GM21737 (cell line): ENCODE data around the gene EXOC6B.
"Not testable (repeated sequence)": the region's sequence is repeated elsewhere in the genome, so short reads cannot be mapped to it uniquely, and the experiment has no call there.

ENCODE experiments used
- ATAC-seq: cut with Tn5 transposase; IDR thresholded peaks from one replicate; pipeline ENCODE4 v1.9.1; 2021; ENCODE audit warnings: mild to moderate bottlenecking, moderate library complexity; ENCODE audit not compliant: unreplicated experiment

Gene EXOC6B

DNA sequence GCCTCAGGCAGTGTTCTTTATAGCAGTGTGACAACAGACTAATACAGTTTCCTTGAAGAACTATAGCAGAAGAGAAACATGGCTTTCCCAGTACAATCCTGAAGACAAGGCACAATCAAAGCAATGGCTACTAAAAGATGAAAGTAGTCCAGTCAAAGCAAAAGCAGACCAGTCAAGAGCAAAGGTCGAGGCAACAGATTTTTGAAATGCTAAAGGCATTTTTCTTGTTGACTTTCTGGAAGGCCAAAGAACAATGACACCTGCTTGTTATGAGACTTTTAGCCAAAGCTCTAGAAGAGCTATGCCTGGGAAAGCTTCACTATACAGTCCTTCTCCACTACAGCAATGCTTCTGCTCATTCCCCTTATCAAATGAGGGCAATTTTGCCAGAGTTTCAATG is 269.9 kb downstream of the EXOC6B start:
- ATAC-seq, result no peak

DNA sequence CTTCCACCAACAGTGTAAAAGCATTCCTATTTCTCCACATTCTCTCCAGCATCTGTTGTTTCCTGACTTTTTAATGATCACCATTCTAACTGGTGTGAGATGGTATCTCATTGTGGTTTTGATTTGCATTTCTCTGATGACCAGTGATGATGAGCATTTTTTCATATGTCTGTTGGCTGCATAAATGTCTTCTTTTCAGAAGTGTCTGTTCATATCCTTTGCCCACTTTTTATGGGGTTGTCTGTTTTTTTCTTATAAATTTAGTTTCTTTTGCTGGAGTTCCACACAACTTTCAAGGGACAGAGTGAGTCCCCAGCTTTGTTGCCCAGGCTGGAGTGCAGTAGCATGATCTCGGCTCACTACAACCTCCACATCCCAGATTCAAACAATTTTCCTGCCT is 270.5 kb downstream of the EXOC6B start:
- not testable (repeated sequence) for ATAC-seq

DNA sequence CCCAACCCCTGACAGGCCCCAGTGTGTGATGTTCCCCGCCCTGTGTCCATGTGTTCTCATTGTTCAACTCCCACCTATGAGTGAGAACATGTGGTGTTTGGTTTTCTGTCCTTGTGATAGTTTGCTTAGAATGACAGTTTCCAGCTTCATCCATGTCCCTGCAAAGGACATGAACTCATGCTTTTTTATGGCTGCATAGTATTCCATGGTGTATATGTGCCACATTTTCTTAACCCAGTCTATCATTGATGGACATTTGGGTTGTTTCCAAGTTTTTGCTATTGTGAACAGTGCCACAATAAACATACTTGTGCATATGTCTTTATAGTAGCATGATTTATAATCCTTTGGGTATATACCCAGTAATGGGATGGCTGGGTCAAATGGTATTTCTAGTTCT is 270.9 kb downstream of the EXOC6B start:
- ATAC-seq, result not testable (repeated sequence)

DNA sequence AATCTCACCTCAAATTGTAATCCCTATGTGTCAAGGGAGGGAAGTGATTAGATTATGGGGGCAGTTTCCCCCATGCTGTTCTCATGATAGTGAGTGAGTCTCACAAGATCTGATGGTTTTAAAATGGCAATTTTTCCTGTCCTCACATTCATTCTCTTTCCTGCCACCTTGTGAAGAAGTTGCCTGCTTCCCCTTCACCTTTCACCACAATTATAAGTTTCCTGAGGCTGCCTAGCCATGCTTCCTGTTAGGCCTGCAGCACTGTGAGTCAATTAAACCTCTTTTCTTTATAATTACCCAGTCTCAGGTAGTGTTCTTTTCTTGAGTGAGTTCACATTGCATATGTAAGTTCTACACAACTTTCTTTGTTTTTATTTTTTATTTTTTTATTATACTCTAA is 271.5 kb downstream of the EXOC6B start:
- ATAC-seq, result no peak

DNA sequence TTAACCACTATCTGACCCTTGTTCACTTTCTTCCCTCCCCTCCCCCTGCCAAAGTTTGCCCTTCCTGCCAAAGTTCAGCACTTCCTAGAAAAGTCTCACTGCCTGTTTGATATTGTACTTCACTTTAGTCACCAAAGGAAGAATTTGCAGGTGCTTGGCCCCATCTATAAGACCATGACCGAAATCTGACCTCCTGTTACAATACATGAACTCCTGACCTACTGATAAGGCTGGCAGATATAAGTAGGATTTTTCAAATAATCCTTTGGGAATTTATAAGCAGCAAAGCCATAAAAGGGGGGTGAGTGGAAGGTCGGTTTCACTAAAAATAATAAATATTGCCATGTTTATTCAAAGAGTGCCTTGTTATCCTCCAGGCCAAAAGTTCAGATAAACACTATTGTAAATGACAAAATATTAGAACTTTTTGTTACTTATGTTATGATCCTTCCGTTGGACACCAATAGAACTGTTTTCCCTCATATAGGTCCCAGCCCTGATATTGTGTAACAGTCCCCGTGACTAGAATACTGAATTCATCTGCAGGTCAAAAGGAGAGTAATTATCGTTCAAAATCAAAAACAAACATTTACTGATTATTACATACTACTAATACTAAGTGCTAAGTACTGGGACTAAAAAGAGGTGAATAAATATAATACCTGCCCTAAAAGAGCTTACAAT is 277.6 kb downstream of the EXOC6B start:
- ATAC-seq, result no peak

DNA sequence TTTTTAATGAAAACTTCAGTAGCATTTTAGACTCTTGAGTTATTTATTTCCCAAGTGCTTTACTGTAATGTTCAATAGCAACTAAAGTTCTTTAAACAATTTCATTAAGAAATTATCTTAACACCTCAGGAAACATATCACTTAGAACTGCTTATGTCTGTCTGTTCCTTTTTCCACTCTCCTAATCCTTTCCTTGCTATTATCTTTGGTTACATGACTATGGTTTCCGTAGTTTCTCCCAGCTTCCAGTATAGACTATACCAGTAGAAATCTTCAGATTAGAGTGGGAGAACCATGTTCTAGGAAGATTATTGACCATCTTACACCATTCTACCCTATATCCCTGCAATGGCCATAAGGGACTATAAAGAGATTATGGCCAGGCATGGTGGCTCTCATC is 280.0 kb downstream of the EXOC6B start:
- no peak for ATAC-seq

DNA sequence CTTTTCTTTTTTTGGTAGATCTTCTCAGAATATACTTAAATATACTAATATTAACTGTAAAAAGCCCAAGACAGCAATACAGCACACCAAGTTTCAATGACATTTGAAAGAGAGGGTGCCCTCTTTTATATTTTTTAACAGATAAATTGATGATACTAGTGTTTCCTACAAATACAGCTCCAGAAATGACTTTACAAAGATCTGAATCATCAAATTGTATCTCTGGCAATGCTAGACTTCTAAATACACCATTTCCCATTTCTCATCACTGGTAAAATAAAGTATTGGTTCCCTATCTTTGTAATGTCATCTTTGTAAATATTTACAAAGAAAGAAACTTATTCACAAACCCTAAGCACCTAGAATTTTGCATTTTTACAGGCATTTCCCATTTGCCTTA is 281.3 kb downstream of the EXOC6B start:
- no peak for ATAC-seq

DNA sequence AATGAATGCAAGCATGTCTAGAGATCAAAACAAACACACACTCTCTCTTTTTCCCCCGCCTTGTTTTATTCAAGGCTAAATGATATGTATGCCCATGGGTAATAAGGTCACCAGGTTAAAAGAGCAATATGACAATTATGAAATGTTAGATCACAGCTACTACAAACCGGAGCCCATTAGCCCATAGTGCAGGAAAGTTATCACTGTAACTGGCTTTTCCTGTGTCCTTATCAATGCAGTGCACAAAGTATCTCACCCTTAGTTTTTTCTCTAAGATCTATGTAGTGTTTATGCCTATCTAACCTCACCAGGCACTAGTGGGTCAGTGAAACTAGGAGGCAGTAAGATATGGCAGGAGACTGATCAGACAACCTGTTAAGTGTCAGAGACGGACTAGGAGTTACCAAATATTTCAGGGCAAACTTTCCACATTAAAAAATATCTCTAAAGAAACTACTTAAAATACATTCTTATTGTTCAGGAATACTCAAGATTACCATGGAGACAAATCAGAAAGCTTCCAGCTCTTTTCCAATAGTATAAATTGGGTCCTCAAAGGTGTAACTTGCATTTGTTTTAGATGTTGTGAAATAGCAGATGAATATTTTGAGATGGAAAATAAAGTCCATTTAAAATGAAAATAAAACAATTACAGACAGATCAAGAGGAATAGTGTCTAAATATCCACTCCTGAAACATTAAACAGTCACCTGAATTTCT is 282.2 kb downstream of the EXOC6B start:
- no peak for ATAC-seq

DNA sequence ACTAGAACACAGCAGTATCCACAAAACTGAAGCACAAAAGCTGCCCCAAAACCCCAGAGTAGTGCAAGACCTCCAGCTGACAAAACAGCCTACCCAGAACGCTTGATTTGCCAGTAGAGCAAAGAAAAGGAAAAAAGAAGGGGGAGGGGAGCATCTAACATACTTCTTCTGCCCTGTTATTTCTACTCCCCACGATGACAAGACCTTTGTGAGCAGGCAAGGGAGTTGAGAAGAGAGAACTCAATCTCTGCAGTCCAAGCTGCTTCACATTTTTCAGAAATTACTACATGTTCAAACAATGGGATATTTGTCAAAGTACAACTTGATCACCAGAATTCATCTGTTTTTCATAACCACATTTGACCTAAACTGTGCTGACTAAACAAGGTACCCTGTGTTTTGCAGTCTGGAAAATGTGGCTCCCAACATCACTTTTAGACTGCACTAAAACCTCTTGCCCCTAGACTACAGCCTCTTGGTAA is 286.7 kb downstream of the EXOC6B start:
- no peak for ATAC-seq

DNA sequence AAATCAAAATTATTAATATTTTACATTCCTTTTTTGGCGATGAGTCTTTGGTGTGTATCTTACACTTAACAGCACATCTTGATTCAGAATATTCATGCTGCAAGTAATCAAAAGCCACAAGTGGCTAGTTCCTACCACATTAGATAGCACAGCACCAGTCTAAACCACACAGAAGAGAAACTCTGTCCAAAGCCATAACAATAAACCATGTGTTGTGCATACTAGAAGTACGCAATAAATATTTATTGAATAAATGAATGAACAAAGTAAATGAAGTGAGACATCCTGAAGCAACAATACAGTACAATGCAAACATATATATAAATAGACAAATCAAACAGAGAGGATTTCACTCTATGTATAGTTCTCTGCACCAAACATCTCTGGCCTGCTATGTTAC is 287.3 kb downstream of the EXOC6B start:
- ATAC-seq, result no peak

DNA sequence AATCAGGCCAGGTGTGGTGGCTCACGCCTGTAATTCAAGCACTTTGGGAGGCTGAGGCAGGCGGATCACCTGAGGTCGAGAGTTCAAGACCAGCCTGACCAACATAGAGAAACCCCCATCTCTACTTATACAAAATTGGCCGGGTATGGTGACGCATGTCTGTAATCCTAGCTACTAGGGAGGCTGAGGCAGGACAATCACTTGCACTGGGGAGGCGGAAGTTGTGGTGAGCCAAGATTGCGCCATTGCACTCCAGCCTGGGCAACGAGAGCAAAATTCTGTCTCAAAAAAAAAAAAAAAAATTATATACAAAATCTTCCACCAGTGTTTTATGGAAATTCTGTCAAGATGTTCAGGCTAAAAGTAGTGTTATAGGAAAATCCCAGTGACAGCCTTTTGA is 290.2 kb downstream of the EXOC6B start:
- not testable (repeated sequence) for ATAC-seq

DNA sequence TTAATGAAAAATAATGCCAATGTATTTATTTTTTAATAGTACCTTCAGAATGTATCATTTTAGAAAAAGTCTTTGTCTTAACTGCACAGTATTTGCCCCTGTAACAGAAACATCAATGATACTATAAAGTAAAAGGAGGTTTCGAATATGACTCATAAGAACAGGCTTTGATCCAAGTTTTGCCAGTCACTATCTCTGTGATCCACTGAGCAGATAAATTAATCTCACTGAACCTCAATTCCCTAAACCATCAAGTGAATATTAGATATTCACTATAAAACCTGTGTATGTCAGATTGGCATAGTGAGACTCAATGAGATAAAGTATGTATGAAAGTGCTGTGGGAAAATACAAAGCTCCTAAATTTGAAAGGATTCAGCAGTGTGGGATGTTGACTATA is 292.1 kb downstream of the EXOC6B start:
- ATAC-seq, result no peak

DNA sequence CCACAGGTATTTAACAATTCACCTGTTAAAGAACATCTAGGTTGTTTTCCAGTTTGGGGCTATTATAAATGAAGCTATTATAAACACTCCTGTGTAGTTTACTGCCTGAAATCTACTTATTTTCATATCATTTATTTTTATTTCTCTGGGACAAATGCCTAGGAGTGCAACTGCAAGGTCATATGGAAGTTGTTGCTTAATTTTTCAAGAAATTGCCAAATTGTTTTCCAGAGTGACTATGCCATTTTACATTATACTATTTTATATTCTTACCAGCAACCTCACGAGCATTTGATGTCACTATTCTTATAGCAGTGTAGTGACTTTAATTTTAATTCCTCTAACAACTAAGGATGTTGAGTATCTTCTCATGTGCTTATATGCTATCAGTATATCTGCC is 298.4 kb downstream of the EXOC6B start:
- no peak for ATAC-seq

DNA sequence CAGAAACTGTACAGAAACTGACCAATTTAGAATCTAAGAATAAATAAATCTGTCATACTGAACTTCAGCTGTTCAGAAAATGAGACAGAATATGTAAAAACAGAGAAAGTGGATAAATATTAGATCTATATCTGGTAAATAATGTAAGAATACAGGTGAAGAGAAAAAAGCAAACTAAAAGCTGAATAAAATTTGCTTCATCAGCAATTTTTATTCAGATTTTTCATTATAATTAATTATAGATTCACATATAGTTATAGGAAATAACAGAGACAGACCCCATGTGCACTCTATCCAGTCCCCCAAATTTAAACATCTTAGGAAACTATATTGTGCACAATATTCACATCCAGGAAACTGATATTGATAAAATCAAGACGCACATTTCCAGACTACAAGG is 299.2 kb downstream of the EXOC6B start:
- no peak for ATAC-seq

DNA sequence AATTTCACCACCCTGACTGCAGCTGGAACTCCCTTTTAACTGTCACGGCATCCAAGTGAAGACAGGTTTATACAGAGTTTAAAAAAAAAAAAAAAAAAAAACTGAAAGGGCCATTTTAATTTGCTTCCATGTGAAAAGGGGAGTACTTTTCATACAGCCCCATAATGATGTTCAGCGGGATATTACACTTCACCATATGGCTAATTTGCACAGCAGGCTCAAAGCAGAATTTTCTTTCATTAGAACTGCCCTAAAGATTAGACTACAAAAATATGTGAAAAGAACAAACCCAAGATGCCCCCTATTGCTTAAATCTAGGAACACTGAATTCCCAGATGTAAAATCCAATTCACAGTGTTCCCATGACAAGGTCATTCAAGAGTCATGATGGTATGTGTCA is 301.8 kb downstream of the EXOC6B start:
- ATAC-seq, result no peak

DNA sequence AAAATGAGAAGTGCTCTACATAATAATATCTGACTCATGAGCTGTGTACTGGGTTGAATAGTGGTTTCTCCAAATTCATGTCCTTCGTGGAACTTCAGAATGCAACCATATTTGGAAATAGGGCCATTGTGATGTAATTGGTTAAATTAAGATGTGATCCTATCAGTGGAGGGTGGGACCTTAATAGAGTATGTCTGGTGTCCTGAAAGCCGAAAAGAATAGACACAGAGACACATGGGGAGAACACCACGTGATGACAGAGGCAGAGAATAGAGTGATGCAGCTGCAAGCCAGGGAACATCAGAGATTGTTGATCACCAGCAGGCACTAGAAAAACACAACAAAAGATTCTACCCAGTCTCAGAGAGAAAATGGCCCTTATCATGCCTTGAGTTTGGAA is 310.1 kb downstream of the EXOC6B start:
- ATAC-seq, result no peak

DNA sequence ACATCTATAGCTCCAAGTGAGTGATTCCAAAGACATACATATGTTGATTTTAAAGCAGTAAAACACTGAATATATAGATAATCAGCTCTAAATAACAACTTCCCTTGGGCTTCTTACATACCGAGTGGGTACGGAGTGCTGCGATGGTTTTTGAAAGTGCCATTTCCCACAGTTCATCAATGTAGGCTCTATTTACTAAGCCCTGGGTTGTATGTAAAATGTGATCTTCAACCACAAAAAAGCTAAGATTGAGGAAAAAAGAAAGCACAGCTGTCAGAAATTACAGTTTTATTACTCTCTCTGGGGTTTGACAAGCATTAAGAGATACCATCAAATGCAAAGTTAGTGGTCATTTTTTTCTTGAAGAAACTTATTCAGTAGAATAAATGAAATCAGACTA is 312.8 kb downstream of the EXOC6B start:
- no peak for ATAC-seq

DNA sequence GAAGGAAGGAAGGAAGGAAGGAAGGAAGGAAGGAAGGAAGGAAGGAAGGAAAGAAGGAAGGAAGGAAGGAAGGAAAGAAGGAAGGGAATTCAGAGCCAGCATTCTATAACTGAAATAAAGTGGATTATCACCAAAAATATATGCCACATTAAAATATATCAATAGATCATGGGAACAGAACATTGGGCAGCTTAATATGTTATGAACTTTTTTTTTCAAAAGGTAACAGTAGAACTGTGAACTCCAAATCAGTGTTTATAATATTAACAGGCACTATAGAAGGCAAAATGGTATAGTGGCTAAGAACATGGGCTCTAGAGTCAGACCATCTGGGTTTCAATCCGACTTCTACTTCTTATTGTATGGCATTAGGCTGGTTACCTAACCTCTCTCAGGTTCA is 313.5 kb downstream of the EXOC6B start:
- ATAC-seq, result no peak

DNA sequence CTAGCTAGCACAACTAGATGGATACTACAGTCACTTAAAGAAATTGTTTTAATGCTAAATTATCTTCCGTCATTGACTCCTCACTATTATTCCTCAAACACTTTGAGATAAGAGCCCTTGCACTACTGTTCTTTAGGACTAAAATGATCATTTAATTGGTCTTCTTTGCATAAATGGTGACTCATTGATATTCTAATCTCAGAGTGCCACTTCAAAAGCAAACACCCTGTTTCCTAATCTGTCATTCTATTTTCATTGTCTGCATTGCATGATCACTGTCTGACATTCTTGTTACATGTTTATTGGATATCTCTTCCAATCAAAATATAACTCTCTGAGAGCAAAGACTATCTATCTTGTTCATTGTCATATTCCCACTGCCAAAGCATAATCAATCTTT is 313.9 kb downstream of the EXOC6B start:
- ATAC-seq, result no peak

DNA sequence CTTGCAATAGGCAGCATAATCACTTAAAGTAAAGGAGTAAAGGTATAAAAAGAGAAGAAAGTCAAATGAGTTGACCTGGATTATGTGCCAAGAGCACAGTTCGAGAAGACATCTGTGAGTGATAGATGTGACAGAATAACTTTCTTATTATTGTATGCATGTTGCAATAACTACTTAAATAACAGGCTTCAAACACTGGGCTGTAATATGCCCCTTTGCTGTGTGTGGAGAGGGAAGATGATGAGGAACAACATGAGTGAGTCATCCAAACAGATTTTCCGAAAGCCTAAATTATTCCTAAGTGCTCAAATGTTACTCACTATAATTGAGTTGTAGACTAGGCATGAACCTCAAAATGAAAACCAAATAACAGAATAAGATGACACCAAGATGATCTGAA is 328.1 kb downstream of the EXOC6B start:
- ATAC-seq, result no peak

DNA sequence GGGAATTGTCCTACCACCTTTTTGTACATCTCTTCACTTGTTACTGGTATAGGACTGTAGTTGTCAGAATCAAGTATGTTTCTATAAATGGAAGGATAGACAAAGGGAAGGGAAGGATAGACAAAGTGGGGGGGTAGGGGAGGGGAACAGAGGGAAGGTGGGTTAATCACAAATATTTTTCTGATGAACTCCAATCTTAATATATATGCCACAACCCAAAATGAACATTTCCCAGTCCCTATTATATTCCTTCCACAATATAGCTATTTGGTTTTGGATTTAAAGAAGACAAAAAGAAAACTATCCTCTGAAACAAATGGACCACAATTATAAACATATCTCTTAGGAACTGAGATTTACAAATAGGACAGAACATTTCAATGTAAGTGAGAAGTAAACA is 329.4 kb downstream of the EXOC6B start:
- no peak for ATAC-seq

DNA sequence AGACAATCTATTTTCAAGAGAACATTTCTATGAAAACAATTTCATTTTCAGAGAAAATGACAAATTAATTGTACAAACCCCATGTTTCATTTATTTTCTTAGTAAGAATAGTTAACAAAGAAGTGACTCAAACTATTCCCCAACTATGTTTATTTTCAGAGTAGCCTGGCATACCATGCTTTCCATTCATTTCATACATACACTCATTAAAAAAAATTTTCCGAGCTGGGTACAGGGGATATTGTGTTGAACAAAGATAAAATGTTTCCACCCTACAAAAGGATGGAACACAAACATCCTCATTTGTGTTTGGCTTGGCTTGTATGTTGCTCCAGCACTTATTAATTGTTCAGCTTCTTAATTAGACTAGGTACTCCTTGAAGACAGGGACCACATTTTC is 331.4 kb downstream of the EXOC6B start:
- ATAC-seq, result no peak

DNA sequence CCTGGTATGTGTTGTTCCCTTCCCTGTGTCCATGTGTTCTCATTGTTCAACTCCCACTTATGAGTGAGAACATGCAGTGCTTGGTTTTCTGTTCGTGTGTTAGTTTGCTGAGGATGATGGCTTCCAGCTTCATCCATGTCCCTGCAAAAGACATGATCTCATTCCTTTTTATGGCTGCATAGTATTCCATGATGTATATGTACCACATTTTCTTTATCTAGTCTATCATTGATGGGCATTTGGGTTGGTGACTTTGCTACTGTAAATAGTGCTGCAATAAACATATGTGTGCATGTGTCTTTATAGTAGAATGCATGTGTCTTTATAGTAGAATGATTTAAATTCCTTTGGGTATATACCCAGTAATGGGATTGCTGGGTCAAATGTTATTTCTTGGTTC is 341.2 kb downstream of the EXOC6B start:
- not testable (repeated sequence) for ATAC-seq
